ENCODE results near the gene KCNK17.

DNA sequence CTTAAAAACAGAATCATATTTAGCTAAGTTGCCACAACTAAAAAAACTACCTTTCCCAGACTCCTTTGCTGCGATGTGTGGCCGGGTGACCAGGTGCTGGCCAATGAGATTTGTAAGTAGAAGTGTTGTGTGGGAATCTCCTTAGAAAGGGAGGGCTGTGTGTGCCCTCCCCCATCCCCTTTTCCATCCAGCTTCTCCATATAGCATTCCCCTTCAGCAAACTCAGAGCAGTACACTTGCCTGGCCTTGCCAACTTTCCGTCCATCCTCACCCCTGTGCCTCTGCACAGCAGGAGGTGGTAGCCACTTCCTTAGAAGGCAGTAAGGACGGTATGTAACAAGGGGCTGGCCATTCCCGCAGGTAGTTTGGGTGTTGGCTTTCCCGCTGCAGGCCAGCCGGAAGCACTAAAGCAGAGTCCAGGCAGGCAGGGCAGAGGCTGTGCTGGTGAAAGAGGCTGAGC is 30.6 kb upstream of the KCNK17 start:
- TF ChIP-seq, protein P1, sequence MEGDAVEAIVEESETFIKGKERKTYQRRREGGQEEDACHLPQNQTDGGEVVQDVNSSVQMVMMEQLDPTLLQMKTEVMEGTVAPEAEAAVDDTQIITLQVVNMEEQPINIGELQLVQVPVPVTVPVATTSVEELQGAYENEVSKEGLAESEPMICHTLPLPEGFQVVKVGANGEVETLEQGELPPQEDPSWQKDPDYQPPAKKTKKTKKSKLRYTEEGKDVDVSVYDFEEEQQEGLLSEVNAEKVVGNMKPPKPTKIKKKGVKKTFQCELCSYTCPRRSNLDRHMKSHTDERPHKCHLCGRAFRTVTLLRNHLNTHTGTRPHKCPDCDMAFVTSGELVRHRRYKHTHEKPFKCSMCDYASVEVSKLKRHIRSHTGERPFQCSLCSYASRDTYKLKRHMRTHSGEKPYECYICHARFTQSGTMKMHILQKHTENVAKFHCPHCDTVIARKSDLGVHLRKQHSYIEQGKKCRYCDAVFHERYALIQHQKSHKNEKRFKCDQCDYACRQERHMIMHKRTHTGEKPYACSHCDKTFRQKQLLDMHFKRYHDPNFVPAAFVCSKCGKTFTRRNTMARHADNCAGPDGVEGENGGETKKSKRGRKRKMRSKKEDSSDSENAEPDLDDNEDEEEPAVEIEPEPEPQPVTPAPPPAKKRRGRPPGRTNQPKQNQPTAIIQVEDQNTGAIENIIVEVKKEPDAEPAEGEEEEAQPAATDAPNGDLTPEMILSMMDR (IDR thresholded peaks at IDR 0.05) = no peak
- TF ChIP-seq POLR2AphosphoS5 (IDR thresholded peaks at IDR 0.05) (no peak), POLR2A (IDR thresholded peaks at IDR 0.05) (no peak)

Measured in sigmoid colon (tissue), 4 donors.